K562 (cell line): ENCODE results near the gene SOCS7. TPM values are rescaled to one million over a fixed set of nuclear protein-coding genes. Genes with fewer than 3 reads are reported as not detected.

Experiments used
- DPF2 ChIP-seq: fragments of 450-650 bp; IDR thresholded peaks from 2 replicates; pipeline ENCODE4 v1.6.1; 2016
- FIP1L1 ChIP-seq: fragments of 200-400 bp; formaldehyde crosslinking; IDR thresholded peaks from 2 replicates; pipeline ENCODE4 v1.6.1; 2018; ENCODE audit warnings: mild to moderate bottlenecking, low read depth, low read length; ENCODE audit not compliant: poor library complexity, severe bottlenecking
- HNRNPUL1 ChIP-seq: fragments of 200-400 bp; formaldehyde crosslinking; IDR thresholded peaks from 2 replicates; pipeline ENCODE4 v1.6.1; 2017; ENCODE audit warnings: low read length
- MTF1 ChIP-seq: fragments of 250-450 bp; sonication (Bioruptor Pico); IDR thresholded peaks from 2 replicates; pipeline ENCODE4 v1.9.0; 2021; ENCODE audit warnings: moderate library complexity, mild to moderate bottlenecking, inconsistent platforms, borderline replicate concordance
- NR1H2 ChIP-seq: sonication (generic); formaldehyde crosslinking; IDR thresholded peaks from 2 replicates; pipeline ENCODE4 v1.4.0; 2020; ENCODE audit warnings: mild to moderate bottlenecking, missing genetic modification reagents
- NR4A1 ChIP-seq, 2 experiments: fragments of 250-450 bp in 1 of 2; fragments of 450-650 bp in 1 of 2; sonication (Bioruptor Pico) in 1 of 2; IDR thresholded peaks; 2 replicates each; pipeline versions ENCODE4 v1.4.0 to v1.6.1; 2016 to 2020; ENCODE audit warnings: mild to moderate bottlenecking in 2 of 2, missing compliant biosample characterization in 1 of 2, missing genetic modification characterization in 1 of 2, moderate library complexity in 1 of 2
- RBM17 ChIP-seq: fragments of 200-400 bp; formaldehyde crosslinking; IDR thresholded peaks from 2 replicates; pipeline ENCODE4 v1.6.1; 2017; ENCODE audit warnings: low read depth, mild to moderate bottlenecking, low read length, borderline replicate concordance
- SMARCE1 ChIP-seq: fragments of 450-650 bp; IDR thresholded peaks from 2 replicates; pipeline ENCODE4 v1.7.1; 2016; ENCODE audit warnings: mild to moderate bottlenecking
- SRSF1 ChIP-seq: fragments of 200-400 bp; formaldehyde crosslinking; IDR thresholded peaks from 2 replicates; pipeline ENCODE4 v1.6.1; 2017; ENCODE audit warnings: mild to moderate bottlenecking, low read depth, low read length, moderate library complexity
- TBL1XR1 ChIP-seq, 2 experiments: IDR thresholded peaks; 2 replicates each; pipeline ENCODE4 v1.6.1; 2012; ENCODE audit warnings: improper control_type of control experiment in 2 of 2, low read length in 2 of 2, mild to moderate bottlenecking in 1 of 2
- ZNF41 ChIP-seq: fragments of 250-450 bp; sonication (Bioruptor Pico); conservative IDR thresholded peaks from 2 replicates; pipeline ENCODE4 v1.4.0; 2020; ENCODE audit warnings: mild to moderate bottlenecking
- ZNF583 ChIP-seq: fragments of 250-450 bp; sonication (Bioruptor Pico); IDR thresholded peaks from 2 replicates; pipeline ENCODE4 v1.4.0; 2020
- ZSCAN32 ChIP-seq: fragments of 450-650 bp; formaldehyde crosslinking; IDR thresholded peaks from 2 replicates; pipeline ENCODE4 v1.4.0; 2020; ENCODE audit warnings: mild to moderate bottlenecking, moderate library complexity
- polyA plus RNA-seq, 8 experiments: library from polyadenylated mRNA; depleted of rRNA in 4 of 8; stranded (reverse) in 5 of 8; unstranded in 3 of 8; fragments of >200 nt; fragmentation: Nextera tagmentation in 2 of 8; fragmentation: Illumina TruSeq in 1 of 8; extraction: Ambion mirVana in 2 of 8; extraction: Trizol in 1 of 8; gene quantifications; 2 replicates each; pipeline versions ENCODE4 v1.2.1 to v1.2.3, GENCODE V29; 2011 to 2014; ENCODE audit warnings: inconsistent platforms in 1 of 8, missing spikeins in 1 of 8
- total RNA-seq, 7 experiments: library from RNA; depleted of rRNA in 6 of 7; stranded (reverse); fragments of >200 nt in 6 of 7; fragmentation: Illumina TruSeq in 2 of 7; extraction: Trizol in 2 of 7; gene quantifications; 2 replicates each; pipeline versions ENCODE4 v1.2.1 to v1.2.3, GENCODE V29; 2011 to 2021; ENCODE audit warnings: low replicate concordance in 1 of 7
- TF ChIP-seq, protein P1 (sequence below): fragments of 450-650 bp; IDR thresholded peaks from 2 replicates; pipeline ENCODE4 v1.7.1; 2018; ENCODE audit warnings: mild to moderate bottlenecking, low read depth; ENCODE audit not compliant: partially characterized antibody
- TF ChIP-seq, protein P2 (sequence below): fragments of 450-650 bp; IDR thresholded peaks from 2 replicates; pipeline ENCODE4 v1.6.1; 2017; ENCODE audit warnings: antibody characterized with exemption, mild to moderate bottlenecking

SOCS7 gene
- total and polyA plus RNA-seq, 9 of the 15 experiments (the other 6 are each of a cell fraction or from before 2014, with no cell fraction given) = 0.94 to 14.5 (median 8.2) TPM

DNA sequence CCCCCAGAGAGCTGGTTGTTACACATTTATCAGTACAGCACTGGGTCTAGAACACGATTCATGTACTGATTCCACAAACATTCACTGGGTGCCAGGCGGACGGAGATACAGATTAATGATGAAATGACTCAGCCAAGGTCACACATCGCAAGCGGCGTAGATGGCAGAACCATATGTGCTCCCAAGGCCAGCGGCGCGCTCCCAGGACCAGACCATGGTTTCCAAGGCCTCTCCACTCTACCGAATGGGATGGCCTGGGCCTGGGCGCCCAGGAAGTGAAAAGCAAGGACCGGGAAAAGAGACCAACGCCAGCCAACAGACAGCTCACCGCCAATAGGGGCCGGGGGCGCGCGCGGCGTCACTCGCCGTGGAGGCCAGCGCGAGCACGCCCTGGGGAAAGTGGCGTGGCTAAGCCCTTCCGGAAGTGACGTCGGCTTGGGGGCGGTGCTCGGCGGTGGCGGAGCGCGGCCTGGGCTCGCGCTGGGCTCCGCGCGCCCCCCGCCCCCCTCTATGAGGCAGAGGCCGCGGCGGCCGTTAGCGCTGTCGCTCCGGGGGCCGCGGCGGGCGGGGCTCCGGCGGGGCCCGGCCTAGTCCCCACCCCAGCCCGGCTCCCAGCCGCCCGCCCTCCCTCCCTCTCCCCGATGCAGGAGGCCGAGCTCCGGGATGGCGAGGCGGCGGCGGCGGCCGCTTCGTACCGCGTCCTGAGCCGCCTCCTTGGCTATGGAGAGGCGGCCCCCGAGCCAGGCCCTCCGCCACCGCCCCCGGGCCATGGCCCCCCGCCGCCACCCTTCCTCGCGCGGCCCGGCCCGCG lies at the start of gene SOCS7 (continued):
- TF ChIP-seq, protein P1, sequence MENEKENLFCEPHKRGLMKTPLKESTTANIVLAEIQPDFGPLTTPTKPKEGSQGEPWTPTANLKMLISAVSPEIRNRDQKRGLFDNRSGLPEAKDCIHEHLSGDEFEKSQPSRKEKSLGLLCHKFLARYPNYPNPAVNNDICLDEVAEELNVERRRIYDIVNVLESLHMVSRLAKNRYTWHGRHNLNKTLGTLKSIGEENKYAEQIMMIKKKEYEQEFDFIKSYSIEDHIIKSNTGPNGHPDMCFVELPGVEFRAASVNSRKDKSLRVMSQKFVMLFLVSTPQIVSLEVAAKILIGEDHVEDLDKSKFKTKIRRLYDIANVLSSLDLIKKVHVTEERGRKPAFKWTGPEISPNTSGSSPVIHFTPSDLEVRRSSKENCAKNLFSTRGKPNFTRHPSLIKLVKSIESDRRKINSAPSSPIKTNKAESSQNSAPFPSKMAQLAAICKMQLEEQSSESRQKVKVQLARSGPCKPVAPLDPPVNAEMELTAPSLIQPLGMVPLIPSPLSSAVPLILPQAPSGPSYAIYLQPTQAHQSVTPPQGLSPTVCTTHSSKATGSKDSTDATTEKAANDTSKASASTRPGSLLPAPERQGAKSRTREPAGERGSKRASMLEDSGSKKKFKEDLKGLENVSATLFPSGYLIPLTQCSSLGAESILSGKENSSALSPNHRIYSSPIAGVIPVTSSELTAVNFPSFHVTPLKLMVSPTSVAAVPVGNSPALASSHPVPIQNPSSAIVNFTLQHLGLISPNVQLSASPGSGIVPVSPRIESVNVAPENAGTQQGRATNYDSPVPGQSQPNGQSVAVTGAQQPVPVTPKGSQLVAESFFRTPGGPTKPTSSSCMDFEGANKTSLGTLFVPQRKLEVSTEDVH = peak; percentile 60
- TF ChIP-seq ZSCAN32 (CRISPR knock-in tag) (no peak), TBL1XR1 (IDR thresholded peaks at IDR 0.05; ENCODE audit: low read length in 2 of 2) (no peak), SRSF1 (no peak), DPF2 (peak; percentile 45), ZNF583 (CRISPR knock-in tag) (no peak), MTF1 (CRISPR knock-in tag) (no peak), NR4A1 (CRISPR knock-in tag; IDR thresholded peaks at IDR 0.05) (no peak), NR4A1 (tag; IDR thresholded peaks at IDR 0.05) (no peak), RBM17 (no peak), SMARCE1 (peak; percentile 67; the same call in 1 of the 2 replicates), HNRNPUL1 (no peak), FIP1L1 (no peak), NR1H2 (CRISPR knock-in tag) (no peak), ZNF41 (CRISPR knock-in tag) (no peak)
- TF ChIP-seq, protein P2, sequence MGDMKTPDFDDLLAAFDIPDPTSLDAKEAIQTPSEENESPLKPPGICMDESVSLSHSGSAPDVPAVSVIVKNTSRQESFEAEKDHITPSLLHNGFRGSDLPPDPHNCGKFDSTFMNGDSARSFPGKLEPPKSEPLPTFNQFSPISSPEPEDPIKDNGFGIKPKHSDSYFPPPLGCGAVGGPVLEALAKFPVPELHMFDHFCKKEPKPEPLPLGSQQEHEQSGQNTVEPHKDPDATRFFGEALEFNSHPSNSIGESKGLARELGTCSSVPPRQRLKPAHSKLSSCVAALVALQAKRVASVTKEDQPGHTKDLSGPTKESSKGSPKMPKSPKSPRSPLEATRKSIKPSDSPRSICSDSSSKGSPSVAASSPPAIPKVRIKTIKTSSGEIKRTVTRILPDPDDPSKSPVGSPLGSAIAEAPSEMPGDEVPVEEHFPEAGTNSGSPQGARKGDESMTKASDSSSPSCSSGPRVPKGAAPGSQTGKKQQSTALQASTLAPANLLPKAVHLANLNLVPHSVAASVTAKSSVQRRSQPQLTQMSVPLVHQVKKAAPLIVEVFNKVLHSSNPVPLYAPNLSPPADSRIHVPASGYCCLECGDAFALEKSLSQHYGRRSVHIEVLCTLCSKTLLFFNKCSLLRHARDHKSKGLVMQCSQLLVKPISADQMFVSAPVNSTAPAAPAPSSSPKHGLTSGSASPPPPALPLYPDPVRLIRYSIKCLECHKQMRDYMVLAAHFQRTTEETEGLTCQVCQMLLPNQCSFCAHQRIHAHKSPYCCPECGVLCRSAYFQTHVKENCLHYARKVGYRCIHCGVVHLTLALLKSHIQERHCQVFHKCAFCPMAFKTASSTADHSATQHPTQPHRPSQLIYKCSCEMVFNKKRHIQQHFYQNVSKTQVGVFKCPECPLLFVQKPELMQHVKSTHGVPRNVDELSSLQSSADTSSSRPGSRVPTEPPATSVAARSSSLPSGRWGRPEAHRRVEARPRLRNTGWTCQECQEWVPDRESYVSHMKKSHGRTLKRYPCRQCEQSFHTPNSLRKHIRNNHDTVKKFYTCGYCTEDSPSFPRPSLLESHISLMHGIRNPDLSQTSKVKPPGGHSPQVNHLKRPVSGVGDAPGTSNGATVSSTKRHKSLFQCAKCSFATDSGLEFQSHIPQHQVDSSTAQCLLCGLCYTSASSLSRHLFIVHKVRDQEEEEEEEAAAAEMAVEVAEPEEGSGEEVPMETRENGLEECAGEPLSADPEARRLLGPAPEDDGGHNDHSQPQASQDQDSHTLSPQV = peak; percentile 52
